Heart left ventricle (tissue), 16 donors: ENCODE data around the gene MAPK8. TPM values are rescaled to one million over a fixed set of nuclear protein-coding genes. Genes with fewer than 3 reads are reported as not detected.

Experiments
- ATAC-seq, 4 donors: fragments of 200-7000 bp; cut with Tn5 transposase; one replicate each; pipeline ENCODE4 v1.9.1; 2020 to 2022; ENCODE audit warnings: moderate library complexity in 4 of 4, mild to moderate bottlenecking in 3 of 4, moderate number of reproducible peaks in 1 of 4
- DNase-seq, 5 donors: peaks; one replicate each; pipeline ENCODE4 v3.0.0-alpha.2; 2020
- H3K27ac ChIP-seq, 12 donors: fragments of 200-600 bp; sonication (generic) in 4 of 12; one replicate each; pipeline versions ENCODE4 v1.5.0 to v1.8.0; 2016 to 2022; ENCODE audit warnings: mild to moderate bottlenecking in 2 of 12
- H3K27me3 ChIP-seq, 9 donors: fragments of 200-600 bp; sonication (generic) in 2 of 9; one replicate each; pipeline versions ENCODE4 v1.5.1 to v1.8.0; 2016 to 2022; ENCODE audit warnings: mild to moderate bottlenecking in 3 of 9
- H3K36me3 ChIP-seq, 9 donors: fragments of 200-600 bp; sonication (generic) in 2 of 9; one replicate each; pipeline versions ENCODE4 v1.5.0 to v1.8.0; 2018 to 2022; ENCODE audit warnings: mild to moderate bottlenecking in 2 of 9
- H3K4me1 ChIP-seq, 12 donors: fragments of 200-600 bp; sonication (generic) in 4 of 12; one replicate each; pipeline versions ENCODE4 v1.5.0 to v1.8.0; 2016 to 2022; ENCODE audit warnings: mild to moderate bottlenecking in 3 of 12
- H3K4me3 ChIP-seq, 12 donors: fragments of 200-600 bp; sonication (generic) in 4 of 12; one replicate each; pipeline versions ENCODE4 v1.5.0 to v1.8.0; 2017 to 2022; ENCODE audit warnings: mild to moderate bottlenecking in 9 of 12, moderate library complexity in 4 of 12
- H3K9me3 ChIP-seq, 12 donors: fragments of 200-600 bp; sonication (generic) in 4 of 12; one replicate each; pipeline versions ENCODE4 v1.5.0 to v1.8.0; 2016 to 2022; ENCODE audit warnings: mild to moderate bottlenecking in 1 of 12
- CTCF ChIP-seq, 12 donors: fragments of 200-600 bp; sonication (generic) in 4 of 12; IDR thresholded peaks; one replicate each; pipeline versions ENCODE4 v1.5.0 to v1.8.0; 2018 to 2022; ENCODE audit warnings: antibody characterized with exemption in 12 of 12, mild to moderate bottlenecking in 5 of 12
- POLR2A ChIP-seq, 2 donors: fragments of 450-650 bp; IDR thresholded peaks; one replicate each; pipeline ENCODE4 v1.6.1; 2017; ENCODE audit warnings: antibody characterized with exemption in 2 of 2, mild to moderate bottlenecking in 2 of 2, moderate library complexity in 2 of 2
- WGBS, 4 donors: extraction: QIAGEN DNeasy Blood & Tissue Kit in 2 of 4; methylation state at CpG; one replicate each; pipeline versions ENCODE4 v1.1.5 to v1.1.7; 2013 to 2018; 5-methylcytosine and 5-hydroxymethylcytosine counted together
- intact Hi-C, 10 donors: fragments of 100-400 bp; cut with DNase I; formaldehyde crosslinking; loops; one replicate each; pipeline versions ENCODE4 v1.11.1 to v1.14.2; 2022
- long read RNA-seq, 3 donors: library from polyadenylated mRNA; unstranded; transcript quantifications; one replicate each; pipeline ENCODE4 v2.0.0, GENCODE V29; 2020 to 2021
- polyA plus RNA-seq, 2 donors: library from polyadenylated mRNA; stranded (reverse); fragments of 200-250 nt; gene quantifications; one replicate each; pipeline ENCODE4 v1.2.3, GENCODE V29; 2013
- total RNA-seq, 9 donors: library from RNA; depleted of rRNA in 2 of 9; stranded (reverse); fragments of >200 nt in 2 of 9; fragmentation: NEBNext Ultra II Directional in 3 of 9; extraction: Animal tissue kit (Norgen Biotek cat#: 25700) in 3 of 9; gene quantifications; one replicate each; pipeline versions ENCODE4 v1.1.0 to v1.2.4, GENCODE V29; 2016 to 2023
- donor health status: ischemic (EF 13 %, LVEDD 7.1; RV severe dilation, severe dysfunction).
- donor health status: healthy with polysubstance abuse.
- donor health status: DM: no; HTN: yes; CAD: no.
- donor health status: DM: no; HTN: no; CAD: no.
- donor health status: ischemic (EF 25% LVEDD 6.9; RV normal size, moderate dysfunction).
- donor health status: ischemic (EF 25% LVEDD 5.7; RV mildly dilated, moderate dysfunction).
- donor health status: healthy.
- donor health status: DM: yes; HTN: yes; CAD: no.
- donor health status: ischemic (EF 35%, LVEDD 5.7; RV mildly dilated, moderate dysfunction).
- donor health status: nonischemic (EF 11% LVEDD 7.7; RV severe dilation, severe dysfunction).
- donor health status: DM: yes; HTN: yes; CAD: no.
- donor health status: PGD.
- donor health status: ischemic (EF 29% LVEDD 5.4; RV normal size, mild dysfunction).
- donor health status: nonischemic (EF 23%, LVEDD 6.1; RV moderate dilation, normal function).

Gene MAPK8
- total RNA-seq, result 10 to 100 TPM; 22.8 to 36.8 (median 31.8) TPM
- polyA plus RNA-seq, result 10 to 100 TPM in 1 of 2 donors, 1 to 10 TPM in 1; 4.2 to 17.7 TPM
- long read RNA-seq, donor 1, result 0 reads
- long read RNA-seq, donor 2, full-length matches to known transcripts, result 1 of 3 reads
- long read RNA-seq, donor 2, partial matches to known transcripts, result 0 of 3 reads
- long read RNA-seq, donor 2, other reads (novel, unspliced or antisense), result 2 of 3 reads
- long read RNA-seq, donor 3, partial matches to known transcripts, result 0 of 2 reads
- long read RNA-seq, donor 3, other reads (novel, unspliced or antisense), result 2 of 2 reads

DNA sequence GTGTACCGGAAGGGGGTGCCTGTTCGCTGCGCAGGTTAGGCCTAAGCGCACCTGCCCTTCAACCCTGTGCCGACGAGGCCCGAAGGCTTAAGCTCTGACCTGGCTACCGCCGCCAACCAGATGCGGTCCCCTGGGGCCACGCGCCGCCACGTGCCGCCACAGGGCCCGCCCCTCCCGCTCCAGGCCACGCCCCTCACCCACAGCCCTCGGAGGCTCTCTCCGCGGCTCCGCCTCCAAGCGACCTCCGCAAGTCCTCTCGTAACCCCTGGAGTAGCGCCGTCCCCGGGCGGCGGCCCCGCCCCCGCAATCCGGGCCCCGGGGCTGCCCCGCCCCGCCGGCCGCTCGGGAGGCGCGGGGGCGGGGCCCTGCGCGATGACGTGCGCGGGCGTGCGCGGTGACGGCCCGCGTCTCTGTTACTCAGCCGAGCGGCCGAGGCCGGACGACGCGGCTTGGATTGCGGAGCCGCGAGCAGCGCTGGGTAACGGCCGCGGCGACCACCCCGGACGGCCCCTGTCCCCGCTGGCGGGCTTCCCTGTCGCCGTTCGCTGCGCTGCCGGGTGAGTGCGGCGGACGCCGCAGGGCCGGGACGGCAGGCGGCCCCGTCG, at the start of gene MAPK8:
TSS of gene MAPK8 (plus strand) at position 413 of the 605 bp plus-strand sequence. CDS start 94,984 bp downstream, outside the sequence.
- Histone ChIP-seq H3K36me3 (no peaks in the 10 kb centered on the region), H3K4me3 (peak within 1 kb of the TSS; percentile 74 to 97 (median 88)), H3K27me3 (no peaks in the 10 kb centered on the region), H3K4me1 (peaks cover 0 to 37% (median 21%) of the 10 kb centered on the region in 12 donors), H3K9me3 (no peaks in the 10 kb centered on the region), H3K27ac (peak within 1 kb of the TSS; percentile 85 to 99 (median 97))
- peak; percentile 93 to 97 (median 96) for ATAC-seq
- TF ChIP-seq POLR2A (IDR thresholded peaks at IDR 0.05) (peak; percentile 97 to 98), CTCF (IDR thresholded peaks at IDR 0.05) (no peak)
- intact Hi-C loops, result loop anchor here in 1 of 10 donors (5.0 kb wide), 3 partner anchors 56 to 351 kb away; no protein-coding TSS in a partner anchor
- peak; percentile 93 to 97 (median 95) for DNase-seq
- WGBS, 4 donors, result 1 to 40% (median 5%) methylated on average over 3 to 86 of the region's 86 CpGs

DNA sequence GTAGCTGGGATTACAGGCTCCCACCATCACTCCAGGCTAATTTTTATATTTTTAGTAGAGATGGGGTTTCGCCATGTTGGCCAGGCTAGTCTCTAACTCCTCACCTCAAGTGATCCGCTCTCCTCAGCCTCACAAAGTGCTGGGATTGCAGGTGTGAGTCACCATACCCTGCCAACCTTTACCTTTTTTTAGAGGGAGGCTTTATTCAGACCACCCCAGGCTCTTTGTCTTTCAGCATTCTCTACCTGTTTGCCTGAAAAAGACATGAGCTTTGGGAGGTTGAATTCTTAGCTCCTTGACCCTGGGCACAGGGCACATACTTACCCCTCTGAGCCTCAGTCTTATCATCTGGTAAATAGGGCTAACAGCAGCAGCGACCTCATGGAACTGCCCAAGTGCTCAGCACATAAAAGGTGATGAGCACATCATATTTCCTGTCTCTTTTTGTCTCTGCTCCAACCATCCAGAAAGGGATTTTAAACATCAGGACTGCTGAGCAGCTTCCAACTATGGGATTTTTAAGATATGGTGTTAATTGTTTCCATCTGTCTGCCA, 49.0 kb upstream of the MAPK8 start:
- H3K27ac ChIP-seq, result no peak overlapping the region
- H3K4me1 ChIP-seq, result peaks cover 0 to 7% (median 0%) of the 10 kb centered on the region in 12 donors
- no peak for TF ChIP-seq POLR2A (IDR thresholded peaks at IDR 0.05)
- TF ChIP-seq CTCF (IDR thresholded peaks at IDR 0.05), result no peak
- no peak for ATAC-seq
- DNase-seq, result no peak
- no peaks in the 10 kb centered on the region for H3K36me3 ChIP-seq
- WGBS, 4 donors, result 79 to 87% (median 84%) methylated on average over 3 of the region's 3 CpGs
- H3K4me3 ChIP-seq, result no peak overlapping the region
- H3K27me3 ChIP-seq, result no peaks in the 10 kb centered on the region
- intact Hi-C loops, result no loop called here
- H3K9me3 ChIP-seq, result peaks cover 0 to 9% (median 0%) of the 10 kb centered on the region in 12 donors

GRCh38 chr10:48258105-48258504, 48.4 kb upstream of the MAPK8 start:
- Histone ChIP-seq H3K4me3 (no peak overlapping the region), H3K9me3 (peaks cover 0 to 9% (median 0%) of the 10 kb centered on the region in 12 donors), H3K4me1 (peaks cover 0 to 7% (median 0%) of the 10 kb centered on the region in 12 donors), H3K36me3 (no peaks in the 10 kb centered on the region), H3K27ac (no peak overlapping the region), H3K27me3 (no peaks in the 10 kb centered on the region)
- 59 to 78% (median 70%) methylated on average over 1 of the region's 1 CpG for WGBS, 4 donors
- TF ChIP-seq POLR2A (IDR thresholded peaks at IDR 0.05) (no peak), CTCF (IDR thresholded peaks at IDR 0.05) (no peak)
- intact Hi-C loops, result no loop called here
- ATAC-seq (peak in 1 of 4 donors; percentile 24), DNase-seq (no peak)

DNA sequence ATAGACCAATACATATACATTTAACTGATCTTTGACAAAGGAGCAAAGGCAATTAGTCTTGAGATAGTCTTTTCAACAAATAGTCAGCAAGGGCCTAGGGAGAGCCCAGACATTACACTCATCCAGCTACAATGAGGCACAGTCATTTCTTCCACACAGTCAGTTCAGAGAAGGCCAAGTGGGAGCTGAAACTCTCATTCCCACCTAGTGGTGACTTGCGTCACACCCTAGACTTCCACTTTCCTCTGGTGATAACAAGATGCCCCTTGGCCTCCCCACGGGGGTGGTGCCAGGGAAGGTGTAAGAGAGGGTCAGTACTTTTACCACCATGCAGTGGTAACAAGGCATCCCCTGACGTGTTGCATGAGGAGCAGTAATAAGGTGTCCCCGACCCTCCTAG, 39.9 kb upstream of the MAPK8 start:
- intact Hi-C loops, result no loop called here
- no peaks in the 10 kb centered on the region for H3K27me3 ChIP-seq
- H3K27ac ChIP-seq, result no peak overlapping the region
- H3K4me3 ChIP-seq, result no peak overlapping the region
- H3K4me1 ChIP-seq, result no peaks in the 10 kb centered on the region
- WGBS, 4 donors, result 62 to 72% (median 71%) methylated on average over 4 of the region's 4 CpGs
- peaks cover 0 to 8% (median 0%) of the 10 kb centered on the region in 12 donors for H3K9me3 ChIP-seq
- TF ChIP-seq POLR2A (IDR thresholded peaks at IDR 0.05), result no peak
- no peak for TF ChIP-seq CTCF (IDR thresholded peaks at IDR 0.05)
- H3K36me3 ChIP-seq, result no peaks in the 10 kb centered on the region
- ATAC-seq, result no peak
- no peak for DNase-seq
